ENCODE data around the gene PNMA8B.

- TF ChIP-seq POLR2A (IDR thresholded peaks at IDR 0.05), result no peak
- TF ChIP-seq CTCF (IDR thresholded peaks at IDR 0.05), result no peak
Measured at GRCh38 chr19:46533078-46533620, 37.5 kb upstream of the PNMA8B start.
